GM18508 (cell line): Measurements from ENCODE around the gene ABCA1.
A peak's percentile ranks its signal among the peaks of the same experiment; 100 is the strongest.
"Not testable (repeated sequence)": the region's sequence is repeated elsewhere in the genome, so short reads cannot be mapped to it uniquely, and the experiment has no call there.

Experiments
- ATAC-seq: cut with Tn5 transposase; IDR thresholded peaks from one replicate; pipeline ENCODE4 v1.9.1; 2021; ENCODE audit warnings: moderate number of reproducible peaks; ENCODE audit not compliant: insufficient read depth, unreplicated experiment

The ABCA1 gene

DNA sequence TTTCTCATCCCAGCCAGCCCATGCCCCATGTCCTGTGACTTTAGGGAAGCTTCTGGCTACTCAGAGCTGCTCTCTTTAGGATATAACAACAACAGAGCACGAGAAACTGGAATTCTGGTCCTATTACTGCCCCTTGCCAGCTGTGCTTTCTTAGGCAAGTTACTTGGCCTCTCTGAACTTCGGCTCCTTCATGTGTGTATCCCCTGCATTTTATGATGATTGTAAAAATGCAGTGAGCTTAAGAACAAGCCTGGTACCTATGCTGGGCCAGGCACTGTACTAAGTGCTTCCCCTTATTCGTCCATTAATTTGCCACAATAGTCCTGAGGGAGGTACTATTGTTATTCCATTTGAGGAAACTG, 54.5 kb downstream of the ABCA1 start:
- ATAC-seq: no peak

DNA sequence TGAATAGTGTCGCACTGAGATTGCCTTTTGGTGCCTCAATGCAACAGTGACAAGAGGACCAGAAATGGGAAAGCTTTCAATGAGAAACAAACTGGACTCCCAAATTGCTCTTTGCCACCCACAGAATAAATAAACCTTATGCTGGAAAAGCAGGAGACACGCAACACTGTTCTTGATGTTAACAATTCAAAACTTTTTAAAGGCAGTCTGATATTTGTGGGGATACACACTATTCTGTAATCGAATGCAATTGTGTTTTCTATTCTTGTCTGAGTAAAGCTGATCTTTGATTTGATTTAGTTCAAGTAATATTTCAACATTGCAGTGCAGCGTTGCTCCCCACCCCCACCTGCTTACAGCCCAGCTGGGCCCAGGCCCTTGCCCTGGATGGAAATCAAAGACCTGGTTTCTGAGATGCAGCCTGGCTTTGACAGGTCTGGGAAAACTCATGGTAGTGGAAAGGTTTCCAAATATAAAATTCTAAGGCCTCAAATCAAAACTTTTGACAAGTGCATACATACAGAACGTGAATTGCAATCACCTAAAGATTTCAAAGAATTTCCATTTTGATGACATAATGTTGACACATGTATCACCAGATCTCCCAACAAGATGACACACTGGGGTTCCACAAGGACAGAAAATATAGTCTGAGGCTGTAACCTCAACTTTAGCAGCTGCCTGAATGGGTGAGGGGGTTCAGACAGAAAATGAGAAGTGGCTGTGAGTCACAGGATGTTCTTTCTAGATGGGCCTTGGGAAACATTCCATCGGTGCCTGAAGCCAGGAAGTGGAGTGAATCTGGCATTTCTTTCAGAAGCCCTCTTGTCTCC, 55.1 kb downstream of the ABCA1 start:
- ATAC-seq: no peak

DNA sequence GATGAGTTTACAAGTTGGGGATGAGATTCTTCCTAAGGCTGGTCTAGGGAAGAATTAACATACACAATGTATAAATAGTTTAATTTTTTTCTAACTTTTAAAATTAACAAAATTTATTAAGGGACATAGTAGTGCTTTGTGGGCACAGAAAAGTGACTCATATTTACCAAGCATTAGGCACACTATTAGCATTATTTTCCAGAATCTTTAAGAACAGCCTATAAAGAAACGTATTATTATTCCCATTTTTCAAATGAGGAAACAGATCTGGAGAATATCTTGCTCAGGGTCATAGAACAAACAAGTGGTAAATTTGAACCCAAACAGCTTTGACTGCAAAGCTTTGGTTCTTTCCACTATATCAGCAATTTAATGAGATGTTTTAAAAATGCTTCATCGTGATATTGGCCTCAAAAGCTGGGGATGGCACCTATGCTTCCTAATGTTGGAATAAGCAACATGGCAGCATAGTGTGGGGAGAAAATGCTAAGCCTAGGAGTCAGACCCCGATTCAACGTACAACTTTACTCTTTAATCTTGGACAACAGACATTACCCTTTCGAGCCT, 55.9 kb downstream of the ABCA1 start:
- no peak for ATAC-seq

DNA sequence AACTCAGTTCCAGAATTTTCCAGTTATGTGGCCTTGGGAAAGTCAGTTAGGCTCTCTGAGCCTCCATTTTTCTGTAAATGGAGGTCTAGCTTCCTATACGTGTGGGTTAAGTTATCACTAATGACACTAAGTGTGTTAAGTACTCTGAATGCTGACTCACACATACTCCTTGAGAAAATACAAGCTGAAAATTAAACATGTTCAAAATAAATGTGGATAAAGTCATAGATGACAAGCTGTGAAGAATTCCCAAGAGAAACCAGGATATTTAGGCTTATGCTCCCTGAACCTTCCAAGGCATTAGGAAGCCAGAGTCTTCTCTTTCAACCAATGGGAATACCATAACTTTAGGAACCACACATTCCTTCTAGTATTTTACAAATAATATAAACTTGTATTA, 58.1 kb downstream of the ABCA1 start:
- ATAC-seq: no peak

DNA sequence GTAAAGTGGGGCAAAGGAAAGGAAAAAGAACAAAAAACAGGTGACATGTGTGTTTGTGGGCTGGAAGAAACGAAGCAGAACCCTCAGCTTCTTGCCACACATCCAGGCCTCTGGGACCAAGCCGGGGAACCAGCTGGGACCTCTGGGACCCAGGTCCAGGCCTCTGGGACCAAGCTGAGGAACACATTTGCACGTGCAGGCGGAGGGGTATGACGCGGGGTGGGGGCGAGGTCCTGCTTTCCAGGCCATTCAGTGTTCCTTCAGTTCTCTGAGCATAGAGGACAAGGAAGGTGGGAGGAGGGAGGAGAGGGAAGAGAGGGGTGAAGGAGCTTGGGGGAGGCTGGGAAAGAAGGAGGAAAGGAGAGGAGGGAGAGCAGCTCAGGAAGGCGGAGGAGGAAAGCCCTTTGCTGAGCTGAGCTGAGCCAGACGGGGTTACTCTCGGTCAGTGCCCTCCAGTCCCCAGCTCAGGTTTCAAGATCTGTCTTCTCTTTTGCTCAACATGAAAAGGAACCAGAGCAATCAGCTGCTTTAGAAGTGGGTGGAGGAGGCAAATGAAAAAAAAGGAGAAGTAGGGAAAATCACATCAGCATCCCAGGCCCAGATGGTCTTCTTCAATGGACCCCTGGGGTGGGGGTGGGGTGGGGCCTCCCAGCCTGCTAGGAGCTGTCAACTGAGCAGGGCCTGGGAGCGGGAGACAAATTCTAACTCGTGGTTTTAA, 59.1 kb downstream of the ABCA1 start:
- peak; percentile 70 for ATAC-seq

DNA sequence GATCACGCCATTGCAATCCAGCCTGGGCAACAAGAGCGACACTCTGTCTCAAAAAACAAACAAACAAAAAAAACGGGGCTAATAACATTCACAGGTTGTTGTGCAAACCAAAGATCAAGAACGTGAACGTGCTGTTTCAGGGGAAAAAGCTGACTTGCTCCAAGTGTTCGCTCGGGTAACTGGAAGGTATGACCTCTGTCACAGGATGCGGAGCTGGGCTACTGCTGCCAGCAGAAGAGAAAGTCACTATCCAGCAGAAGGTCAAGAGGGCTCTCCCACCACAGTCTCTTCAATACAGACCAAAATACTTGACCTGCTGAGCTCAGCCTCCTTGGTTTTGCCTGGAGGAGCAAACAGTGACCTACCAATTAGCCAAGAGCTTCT, 59.7 kb downstream of the ABCA1 start:
- ATAC-seq: no peak

DNA sequence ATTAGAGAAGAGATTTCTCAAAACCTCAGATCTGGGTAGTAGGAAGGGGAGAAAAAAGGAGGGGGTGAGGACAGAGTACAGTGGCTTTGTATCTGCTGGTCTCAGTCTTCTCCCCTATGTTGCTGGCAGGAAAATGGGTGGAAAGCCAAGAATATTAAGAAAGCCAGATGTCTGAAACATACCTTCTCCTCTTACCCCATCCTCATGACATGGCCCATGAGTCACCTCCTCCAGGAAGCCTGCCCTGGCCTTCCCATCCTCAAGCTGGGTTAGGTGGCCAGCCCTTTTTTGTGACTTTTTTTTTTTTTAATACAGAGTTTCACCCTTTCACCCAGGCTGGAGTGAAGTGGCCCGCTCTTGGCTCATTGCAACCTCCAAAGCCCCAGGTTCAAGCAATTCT, 61.8 kb downstream of the ABCA1 start:
- ATAC-seq: no peak

DNA sequence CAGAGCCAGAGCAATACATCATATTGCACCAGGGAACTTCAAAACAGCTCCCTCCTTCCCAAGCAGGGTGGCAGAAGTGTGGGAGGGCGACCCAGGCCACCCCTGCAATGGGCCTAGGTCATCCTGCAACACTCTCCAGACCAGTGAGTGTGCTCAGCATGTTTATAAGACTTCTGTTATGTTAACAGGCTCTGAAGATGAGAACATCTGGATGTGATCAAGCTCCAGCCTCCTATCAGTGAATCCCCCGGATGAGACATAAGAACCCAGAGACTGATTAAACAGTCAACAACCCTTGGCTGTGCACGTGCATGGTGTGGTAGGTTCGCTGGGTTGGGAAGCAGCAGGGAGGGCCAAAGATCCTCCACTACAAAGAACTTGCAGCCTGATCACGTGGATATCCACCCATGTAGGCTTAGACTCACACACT, 63.3 kb downstream of the ABCA1 start:
- no peak for ATAC-seq

DNA sequence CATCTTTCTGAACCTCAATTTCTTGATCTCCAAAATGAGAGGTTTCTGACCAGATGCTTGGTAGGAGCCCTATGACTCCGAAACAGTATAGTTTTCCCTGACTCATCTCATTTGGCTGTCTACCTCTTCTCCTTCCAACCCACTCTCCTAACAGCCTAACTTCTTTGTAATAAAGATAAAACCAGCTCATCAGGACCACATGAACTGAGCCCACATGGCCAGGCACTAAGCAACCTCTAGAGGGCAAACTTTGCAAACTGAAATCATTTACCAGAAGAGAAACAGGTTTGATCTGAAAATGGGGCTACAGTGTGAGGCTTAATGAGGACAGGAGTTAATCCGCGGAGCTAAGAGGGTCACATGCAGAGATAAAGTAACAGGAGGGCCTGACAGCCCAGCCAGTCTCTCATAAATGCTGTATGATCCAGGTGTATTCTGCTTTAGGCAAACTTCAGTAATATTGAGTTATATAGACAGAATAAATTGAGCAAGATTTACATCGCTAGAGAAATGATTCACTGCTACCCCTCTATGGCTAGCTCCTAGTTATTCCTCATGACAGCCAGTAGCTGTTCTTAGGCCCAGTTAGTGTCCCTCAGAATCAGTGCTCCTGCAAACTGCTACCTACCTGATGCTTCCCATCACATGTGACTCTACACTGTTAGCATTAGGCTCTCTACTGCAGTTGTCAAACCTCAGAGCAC, 64.6 kb downstream of the ABCA1 start:
- peak; percentile 75 for ATAC-seq

DNA sequence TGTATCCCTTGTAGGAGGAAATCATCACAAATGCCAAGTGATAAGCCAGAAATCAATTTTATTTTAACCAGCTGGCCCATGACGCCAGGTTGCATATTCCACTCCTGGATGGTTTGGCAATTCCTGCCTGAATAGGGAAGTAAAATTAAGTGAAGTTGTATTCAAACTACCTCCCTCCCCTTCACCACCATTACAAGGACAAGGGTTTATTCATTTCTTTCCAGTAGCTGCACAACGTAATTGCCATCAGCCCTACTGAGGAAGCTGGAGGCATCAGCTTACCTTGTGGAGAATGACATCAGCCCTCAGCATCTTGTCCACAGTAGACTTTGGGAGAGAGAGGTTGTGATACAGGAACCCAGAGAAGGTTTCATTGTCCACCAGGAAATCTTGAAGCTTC, 66.6 kb downstream of the ABCA1 start:
- no peak for ATAC-seq

DNA sequence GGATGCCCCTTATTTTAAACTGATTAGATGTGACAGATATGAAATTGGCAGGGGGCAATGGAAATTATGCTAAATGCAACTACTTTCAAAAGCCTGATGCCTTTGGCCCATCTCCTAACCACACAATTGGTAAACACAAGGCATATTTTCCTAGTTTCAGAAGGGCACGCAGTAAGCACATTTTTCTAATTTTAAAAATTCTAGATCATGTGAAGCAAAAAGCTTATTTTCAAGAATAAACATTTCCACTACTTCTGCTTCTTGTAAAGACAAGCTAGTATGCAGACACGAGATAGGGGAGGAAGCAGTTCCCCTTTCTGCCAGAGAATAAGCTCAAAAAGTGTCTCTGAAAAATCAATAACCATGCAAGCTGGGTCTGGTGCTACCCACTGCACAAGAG, 67.7 kb downstream of the ABCA1 start:
- no peak for ATAC-seq

DNA sequence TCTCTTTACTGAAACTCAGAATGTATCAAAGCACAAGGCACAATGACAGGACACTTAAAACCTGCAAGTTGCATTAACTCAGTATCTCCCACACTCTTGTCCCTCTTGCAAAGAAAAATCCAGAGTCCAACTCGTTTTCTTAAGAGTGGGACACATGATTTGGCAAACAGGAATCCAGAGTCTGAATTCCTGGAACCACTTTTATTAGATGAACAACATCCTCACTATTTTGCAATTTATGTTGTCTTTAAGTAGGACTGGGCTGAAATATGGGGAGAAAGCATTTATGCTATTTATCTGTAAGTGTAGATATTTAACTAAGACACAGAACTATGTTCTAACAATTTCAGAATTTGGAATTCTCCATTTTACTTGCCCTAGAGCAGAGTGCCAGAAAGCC, 69.1 kb downstream of the ABCA1 start:
- ATAC-seq: no peak

DNA sequence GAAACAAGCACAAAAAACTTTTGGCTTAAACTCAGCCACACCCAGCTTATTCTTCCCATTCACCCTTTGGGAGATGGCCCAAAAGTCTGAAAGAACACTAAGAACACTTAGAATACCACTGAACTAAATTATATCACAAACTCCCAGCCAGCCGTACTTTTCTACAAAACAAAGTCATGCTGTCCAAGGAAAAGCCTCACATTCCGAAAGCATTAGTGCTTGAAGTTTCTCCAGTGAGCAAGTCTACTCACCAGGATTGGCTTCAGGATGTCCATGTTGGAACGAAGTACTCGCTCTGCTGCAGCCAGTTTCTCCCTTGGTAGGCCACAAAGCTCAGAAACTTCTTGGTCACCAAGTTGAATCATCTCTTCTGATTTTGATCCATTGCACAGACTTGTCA, 69.7 kb downstream of the ABCA1 start:
- ATAC-seq: no peak

DNA sequence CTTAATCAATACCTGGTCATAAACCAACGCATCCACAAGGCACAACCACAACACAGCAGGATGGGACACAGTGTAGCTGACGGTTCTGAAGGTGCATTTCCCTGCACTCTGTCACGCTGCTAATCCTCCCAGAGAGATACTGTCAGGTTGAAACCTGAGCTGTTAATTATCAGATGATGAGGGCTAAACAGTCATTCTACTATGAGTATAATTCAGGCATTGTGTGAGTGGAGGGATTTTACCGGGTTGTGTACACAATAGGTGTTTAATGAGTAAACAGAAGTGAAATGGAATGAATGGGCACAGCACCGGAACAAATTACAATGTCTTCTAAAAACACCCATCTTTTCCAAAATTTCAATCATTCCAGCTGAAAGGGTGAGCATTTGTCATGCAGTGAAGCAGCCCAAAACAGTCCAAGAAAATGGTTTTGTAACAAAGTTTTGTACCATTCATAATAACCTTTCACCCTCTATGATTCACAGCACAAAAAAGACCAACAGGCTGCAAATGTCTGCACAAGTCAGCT, 71.5 kb downstream of the ABCA1 start:
- ATAC-seq: no peak

DNA sequence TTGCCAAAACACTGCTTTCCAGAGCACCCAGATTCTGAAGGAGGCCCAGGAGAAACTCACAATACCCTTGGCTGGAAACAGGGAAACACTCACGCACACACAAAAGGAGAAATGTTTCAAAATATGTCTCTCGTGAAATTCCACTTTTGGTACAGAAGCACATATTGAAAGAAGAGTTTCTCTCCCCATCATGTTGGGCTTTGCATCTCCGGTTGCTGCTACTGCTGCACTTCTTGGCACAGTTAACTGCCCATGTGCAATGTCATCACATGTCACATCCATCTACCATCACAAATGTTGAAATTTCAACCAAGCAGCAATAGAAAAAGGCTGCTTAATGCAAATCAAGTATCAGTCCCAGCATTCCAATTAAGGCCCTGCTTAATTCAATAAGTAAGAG, 72.1 kb downstream of the ABCA1 start:
- no peak for ATAC-seq

DNA sequence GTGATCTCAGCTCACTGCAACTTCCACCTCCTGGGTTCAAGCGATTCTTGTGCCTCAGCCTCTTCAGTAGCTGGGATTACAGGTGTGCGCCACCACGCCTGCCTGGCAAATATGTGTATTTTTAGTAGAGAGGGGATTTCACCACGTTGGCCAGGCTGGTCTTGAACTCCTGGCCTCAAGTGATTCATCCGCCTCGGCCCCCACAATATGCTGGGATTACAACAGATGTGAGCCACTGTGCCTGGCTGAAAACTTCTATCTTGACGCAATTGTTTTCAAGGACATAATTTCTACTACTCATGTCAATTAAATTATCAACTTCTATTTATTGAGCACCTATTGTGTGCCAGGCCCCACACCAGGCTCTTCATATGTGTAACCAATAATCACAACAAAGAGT, 72.7 kb downstream of the ABCA1 start:
- ATAC-seq: not testable (repeated sequence)

DNA sequence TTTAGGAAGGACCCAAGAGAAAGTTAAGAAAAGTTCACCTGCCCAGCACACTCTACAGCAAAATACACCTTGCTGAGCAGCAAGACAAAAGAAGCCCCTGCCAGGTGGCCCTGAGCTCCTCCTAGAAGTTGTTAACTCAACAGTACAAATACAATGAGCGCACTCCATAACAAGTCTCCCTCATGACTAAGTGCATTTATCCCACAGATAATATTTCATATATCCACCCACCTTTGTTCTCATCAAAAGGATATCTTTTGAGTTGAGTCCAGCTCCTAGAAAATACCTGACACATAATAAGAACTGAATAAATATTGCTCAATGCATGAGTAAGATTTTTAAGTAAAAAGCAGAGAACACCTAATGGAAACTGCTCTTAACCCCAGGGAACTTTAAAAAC, 73.3 kb downstream of the ABCA1 start:
- ATAC-seq: no peak

DNA sequence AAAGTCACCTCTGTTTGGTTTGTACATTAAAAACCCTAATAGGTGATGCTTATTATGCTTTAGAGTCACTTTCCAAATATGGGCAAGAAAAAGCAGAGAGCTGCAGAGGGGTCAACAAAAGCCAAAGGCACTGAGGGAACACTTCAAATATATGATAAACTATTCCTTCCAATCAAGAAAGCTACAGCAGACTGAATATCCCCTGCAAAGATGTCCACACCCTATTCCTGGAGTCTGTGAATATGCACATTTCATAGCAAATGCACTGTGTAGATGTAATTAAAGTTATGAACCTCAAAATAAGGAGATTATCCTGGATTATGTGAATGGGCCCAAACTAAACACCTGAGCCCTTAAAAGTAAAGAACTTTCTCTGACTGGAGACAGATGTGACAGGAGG, 74.3 kb downstream of the ABCA1 start:
- no peak for ATAC-seq

DNA sequence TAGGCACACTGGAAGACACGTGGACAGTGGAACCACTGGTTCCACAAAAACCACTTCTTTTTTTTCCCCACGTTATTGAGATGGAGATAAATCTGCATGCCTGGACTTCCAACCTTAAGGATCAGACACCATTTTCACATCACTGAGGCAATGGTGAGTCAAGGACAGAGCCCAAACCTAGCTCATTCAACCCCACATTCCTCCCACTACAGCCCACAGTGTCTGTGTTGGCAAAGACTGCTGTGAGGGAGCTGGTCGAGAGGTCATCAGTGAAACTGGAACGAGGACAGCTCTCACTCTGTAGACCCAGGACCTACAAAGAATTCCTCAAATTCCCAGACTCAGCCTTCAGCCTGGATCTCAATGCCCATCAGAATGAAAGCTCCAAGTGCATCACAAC, 74.8 kb downstream of the ABCA1 start:
- ATAC-seq: no peak

DNA sequence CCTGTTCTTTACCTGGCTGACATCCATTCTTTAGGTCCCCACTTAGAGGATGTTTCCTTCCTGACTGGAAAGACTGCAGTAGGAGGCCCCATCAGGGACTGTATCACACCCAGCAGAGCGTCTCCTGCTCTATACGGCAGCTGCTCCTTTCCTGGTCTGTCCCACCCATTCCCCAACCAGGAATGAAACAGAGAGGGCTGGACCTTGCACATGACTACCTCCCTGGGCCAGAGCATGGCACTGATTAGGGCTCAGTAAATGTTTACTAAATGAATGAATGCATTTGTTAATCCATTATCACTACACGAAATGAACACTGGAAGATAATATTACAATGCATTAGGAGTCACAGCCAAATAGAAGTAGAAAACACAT, 76.4 kb downstream of the ABCA1 start:
- no peak for ATAC-seq
